ENCODE data around the gene ACOT11. TPM values are rescaled to one million over a fixed set of nuclear protein-coding genes. Genes with fewer than 3 reads are reported as not detected.

The ACOT11 gene
- total RNA-seq, 4 donors from 2014 or later = 27.1 to 93.0 (median 70.5) TPM

- Histone ChIP-seq H3K27ac (no peak overlapping the region), H3K27me3 (no peaks in the 10 kb centered on the region), H3K4me1 (peaks cover 19 to 25% of the 10 kb centered on the region in 2 donors), H3K9me3 (no peaks in the 10 kb centered on the region), H3K36me3 (no peaks in the 10 kb centered on the region), H3K4me3 (replicated peaks in 1 of 3) (no peak overlapping the region)
- DNase-seq = no peak
- 93 to 95% methylated on average over 14 to 15 of the region's 15 CpGs for WGBS, 2 donors
- TF ChIP-seq POLR2A (IDR thresholded peaks at IDR 0.05) = no peak
- TF ChIP-seq CTCF (IDR thresholded peaks at IDR 0.05) = no peak
- intact Hi-C loops (cut with DNase I) = no loop called here
Observed at GRCh38 chr1:54585181-54586066, 37.4 kb downstream of the ACOT11 start.

DNA sequence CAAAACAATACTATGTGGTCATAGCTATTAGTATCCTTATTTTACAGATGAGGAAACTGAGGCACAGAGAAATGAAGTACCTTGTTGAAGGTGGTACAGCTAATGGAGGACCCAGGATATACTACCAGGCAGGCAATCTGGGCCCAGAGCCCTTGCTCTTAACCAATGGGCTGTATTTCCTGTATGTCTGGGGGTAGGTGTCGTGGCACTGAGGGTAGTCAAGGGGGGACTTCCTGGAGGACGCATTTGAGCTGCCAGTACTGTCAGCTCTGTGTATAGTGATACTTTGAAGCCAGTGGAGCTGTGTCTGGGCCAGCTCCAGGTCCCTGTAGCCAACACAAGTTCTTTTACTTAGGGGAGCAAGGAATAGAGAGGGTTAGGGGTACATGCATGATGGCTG, 40.3 kb downstream of the ACOT11 start:
- DNase-seq = no peak
- 63% methylated on average over 2 of the region's 2 CpGs; no CpG with 5 or more reads in 1 of the 2 donors for WGBS, 2 donors
- intact Hi-C loops (cut with DNase I) = no loop called here
- Histone ChIP-seq H3K27me3 (no peaks in the 10 kb centered on the region), H3K9me3 (no peaks in the 10 kb centered on the region), H3K27ac (no peak overlapping the region), H3K4me1 (peaks cover 0 to under 1% of the 10 kb centered on the region in 2 donors), H3K36me3 (no peaks in the 10 kb centered on the region), H3K4me3 (replicated peaks in 1 of 3) (no peak overlapping the region)
- TF ChIP-seq CTCF (IDR thresholded peaks at IDR 0.05) (no peak), POLR2A (IDR thresholded peaks at IDR 0.05) (no peak)

- no peaks in the 10 kb centered on the region for H3K9me3 ChIP-seq
- no peaks in the 10 kb centered on the region for H3K4me1 ChIP-seq
- H3K36me3 ChIP-seq = peaks cover 0 to 11% of the 10 kb centered on the region in 2 donors
- H3K27ac ChIP-seq = no peak overlapping the region
- no peak for TF ChIP-seq POLR2A (IDR thresholded peaks at IDR 0.05)
- no peak for TF ChIP-seq CTCF (IDR thresholded peaks at IDR 0.05)
- DNase-seq = no peak
- no peaks in the 10 kb centered on the region for H3K27me3 ChIP-seq
- intact Hi-C loops (cut with DNase I) = no loop called here
- no peak overlapping the region for H3K4me3 ChIP-seq (replicated peaks in 1 of 3)
- 84 to 90% methylated on average over 3 to 5 of the region's 5 CpGs for WGBS, 2 donors
Observed at GRCh38 chr1:54591127-54591756, 43.2 kb downstream of the ACOT11 start.

GRCh38 chr1:54593571-54594160, 45.6 kb downstream of the ACOT11 start:
- DNase-seq = no peak
- Histone ChIP-seq H3K27ac (no peak overlapping the region), H3K27me3 (no peaks in the 10 kb centered on the region), H3K36me3 (peaks cover 0 to 16% of the 10 kb centered on the region in 2 donors), H3K4me1 (no peaks in the 10 kb centered on the region), H3K9me3 (no peaks in the 10 kb centered on the region), H3K4me3 (replicated peaks in 1 of 3) (no peak overlapping the region)
- intact Hi-C loops (cut with DNase I) = no loop called here
- no peak for TF ChIP-seq POLR2A (IDR thresholded peaks at IDR 0.05)
- no peak for TF ChIP-seq CTCF (IDR thresholded peaks at IDR 0.05)
- WGBS, 2 donors = 82 to 90% methylated on average over 7 of the region's 10 CpGs

All from thyroid gland (tissue), 4 donors.